HEK293 (cell line): ENCODE results near the gene C8G.

Experiments
- CTCF ChIA-PET: fragments of 350-600 bp; formaldehyde crosslinking; extraction: SDS; loops from one replicate; lab custom pipeline; 2021; ENCODE audit warnings: antibody characterized with exemption; lab: Yijun Ruan, JAX
- POLR2A ChIA-PET: fragments of 300-600 bp; formaldehyde crosslinking; extraction: SDS; loops from one replicate; lab custom pipeline; 2020; ENCODE audit warnings: antibody characterized with exemption, inconsistent platforms; lab: Yijun Ruan, JAX
- H3K27ac ChIP-seq: fragments of 200-500 bp; sonication (Bioruptor generic); 2 replicates; pipeline ENCODE4 v1.5.1; 2014; ENCODE audit warnings: low read depth, low read length, control low read depth, inconsistent platforms; ENCODE audit errors: extremely low read depth
- H3K36me3 ChIP-seq, 2 experiments: fragments of 200-500 bp in 1 of 2; sonication (Bioruptor generic) in 1 of 2; 1 replicate in 1 of 2; 2 replicates in 1 of 2; pipeline ENCODE4 v1.5.1; 2014 to 2017; ENCODE audit warnings: inconsistent platforms in 2 of 2, low read length in 2 of 2; ENCODE audit not compliant: control insufficient read depth in 2 of 2, insufficient read depth in 1 of 2
- H3K4me1 ChIP-seq: fragments of 200-500 bp; sonication (Bioruptor generic); 2 replicates; pipeline ENCODE4 v1.5.1; 2014; ENCODE audit warnings: mild to moderate bottlenecking, low read length, inconsistent platforms; ENCODE audit not compliant: control insufficient read depth, insufficient read depth
- H3K4me3 ChIP-seq: 2 replicates; pipeline ENCODE4 v1.5.1; 2011; ENCODE audit warnings: low read depth, mild to moderate bottlenecking, control low read depth, low read length, moderate library complexity
- H3K9me3 ChIP-seq: fragments of 200-500 bp; sonication (Bioruptor generic); 2 replicates; pipeline ENCODE4 v1.5.1; 2014; ENCODE audit warnings: low read depth, low read length, inconsistent platforms; ENCODE audit not compliant: control insufficient read depth, insufficient read depth
- BCL11A ChIP-seq: fragments of 450-650 bp; formaldehyde crosslinking; IDR thresholded peaks from 2 replicates; pipeline ENCODE4 v1.5.1; 2016; ENCODE audit warnings: low read depth, missing biosample characterization, missing genetic modification characterization
- BCL11B ChIP-seq: fragments of 450-650 bp; formaldehyde crosslinking; IDR thresholded peaks from 2 replicates; pipeline ENCODE4 v1.5.1; 2016; ENCODE audit warnings: low read depth, missing biosample characterization, missing genetic modification characterization
- ZBTB7A ChIP-seq: fragments of 450-650 bp; formaldehyde crosslinking; IDR thresholded peaks from 2 replicates; pipeline ENCODE4 v1.5.1; 2016; ENCODE audit warnings: low read depth, missing biosample characterization, missing genetic modification characterization
- ZFHX2 ChIP-seq: fragments of 450-650 bp; formaldehyde crosslinking; conservative IDR thresholded peaks from 2 replicates; pipeline ENCODE4 v1.5.1; 2016; ENCODE audit warnings: missing biosample characterization, missing genetic modification characterization
- ZNF2 ChIP-seq: fragments of 450-650 bp; formaldehyde crosslinking; IDR thresholded peaks from 2 replicates; pipeline ENCODE4 v1.5.1; 2016; ENCODE audit warnings: missing biosample characterization, missing genetic modification characterization
- ZNF248 ChIP-seq: fragments of 450-650 bp; formaldehyde crosslinking; IDR thresholded peaks from 2 replicates; pipeline ENCODE4 v1.5.1; 2017; ENCODE audit warnings: missing biosample characterization, missing genetic modification characterization
- ZNF350 ChIP-seq: fragments of 450-650 bp; formaldehyde crosslinking; IDR thresholded peaks from 2 replicates; pipeline ENCODE4 v1.5.0; 2017; ENCODE audit warnings: missing biosample characterization, mild to moderate bottlenecking, missing genetic modification characterization
- ZNF510 ChIP-seq: fragments of 450-650 bp; formaldehyde crosslinking; IDR thresholded peaks from 2 replicates; pipeline ENCODE4 v1.5.1; 2018; ENCODE audit warnings: mild to moderate bottlenecking, missing genetic modification characterization, missing biosample characterization; ENCODE audit not compliant: insufficient replicate concordance
- ZNF600 ChIP-seq: fragments of 450-650 bp; formaldehyde crosslinking; IDR thresholded peaks from 2 replicates; pipeline ENCODE4 v1.5.1; 2016; ENCODE audit warnings: missing biosample characterization, missing genetic modification characterization
- ZNF626 ChIP-seq: fragments of 450-650 bp; sonication (Bioruptor Pico); formaldehyde crosslinking; IDR thresholded peaks from 2 replicates; pipeline ENCODE4 v1.5.1; 2018; ENCODE audit warnings: missing biosample characterization, missing genetic modification characterization, inconsistent platforms
- ZNF791 ChIP-seq: fragments of 450-650 bp; formaldehyde crosslinking; IDR thresholded peaks from 2 replicates; pipeline ENCODE4 v1.5.1; 2016; ENCODE audit warnings: missing biosample characterization, missing genetic modification characterization
- ZSCAN30 ChIP-seq: fragments of 450-650 bp; IDR thresholded peaks from 2 replicates; pipeline ENCODE4 v1.5.1; 2018; ENCODE audit warnings: missing biosample characterization, mild to moderate bottlenecking, missing genetic modification characterization, moderate library complexity
- TF ChIP-seq, protein P1 (sequence below): fragments of 450-650 bp; formaldehyde crosslinking; IDR thresholded peaks from 2 replicates; pipeline ENCODE4 v1.5.1; 2017; ENCODE audit warnings: missing biosample characterization, missing genetic modification characterization
- TF ChIP-seq, protein P2 (sequence below): fragments of 450-650 bp; formaldehyde crosslinking; IDR thresholded peaks from 2 replicates; pipeline ENCODE4 v1.5.1; 2017; ENCODE audit warnings: missing biosample characterization, missing genetic modification characterization
- TF ChIP-seq, protein P3 (sequence below): fragments of 450-650 bp; formaldehyde crosslinking; IDR thresholded peaks from 2 replicates; pipeline ENCODE4 v1.5.1; 2016; ENCODE audit warnings: missing biosample characterization, missing genetic modification characterization
- TF ChIP-seq, protein P4 (sequence below): fragments of 450-650 bp; formaldehyde crosslinking; IDR thresholded peaks from 2 replicates; pipeline ENCODE4 v1.5.1; 2016; ENCODE audit warnings: missing biosample characterization, missing genetic modification characterization
- TF ChIP-seq, protein P5 (sequence below): fragments of 450-650 bp; formaldehyde crosslinking; IDR thresholded peaks from 2 replicates; pipeline ENCODE4 v1.5.1; 2016; ENCODE audit warnings: missing biosample characterization, missing genetic modification characterization

Gene C8G

DNA sequence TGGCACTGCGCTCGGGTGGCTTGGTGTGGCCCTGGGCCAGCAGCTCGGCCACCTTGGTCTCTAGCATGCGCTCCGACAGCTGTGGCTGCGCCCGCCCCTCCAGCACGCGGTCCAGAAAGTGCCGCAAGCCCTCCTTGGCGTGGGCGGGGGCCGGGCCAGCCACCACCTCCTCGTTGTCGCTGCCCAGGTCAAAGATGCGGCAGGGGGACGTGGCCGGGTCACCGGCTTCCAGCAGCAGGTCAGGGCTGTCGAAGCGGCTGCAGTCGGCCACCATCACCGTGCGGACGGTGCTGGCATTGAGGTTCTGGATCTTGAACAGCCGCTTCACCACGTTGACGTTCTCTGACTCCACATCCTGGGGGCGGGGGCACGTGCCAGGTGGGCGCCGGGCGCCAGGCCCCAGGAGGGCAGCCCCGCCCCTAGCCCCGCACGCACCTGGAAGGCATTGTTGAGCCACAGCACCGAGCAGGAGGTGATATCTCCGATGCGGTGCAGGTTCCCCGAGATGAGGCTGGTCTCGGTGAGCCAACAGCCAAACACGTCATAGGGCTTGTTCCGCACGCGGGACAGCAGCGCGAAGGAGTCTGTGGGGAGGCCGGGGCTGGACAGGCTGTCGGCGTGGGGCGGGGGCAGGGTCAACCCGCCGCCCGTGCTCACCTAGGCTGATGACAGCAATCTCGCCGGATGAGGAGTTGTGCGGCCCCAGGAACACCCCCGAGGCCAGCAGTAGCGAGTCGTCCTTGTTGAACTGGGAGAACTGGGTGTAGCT lies 2.7 kb upstream of the C8G start:
- Histone ChIP-seq H3K9me3 (no peaks in the 10 kb centered on the region), H3K4me1 (no peaks in the 10 kb centered on the region), H3K4me3 (no peak overlapping the region), H3K36me3 (peaks cover 0 to 52% of the 10 kb centered on the region in 2 experiments; a peak in 1 of 3 replicates), H3K27ac (no peak overlapping the region)
- POLR2A ChIA-PET, result interaction anchor here (0.6 kb wide), 2 partner anchors 12 to 48 kb away, joined by 3 to 7 read pairs; no protein-coding TSS in a partner anchor
- TF ChIP-seq ZNF626 (no peak), ZNF2 (tag by site-specific recombination) (0 out of 2 replicates have a peak, but pooled peaks have one; percentile 21), ZNF600 (peak; percentile 66; the same call in 1 of the 2 replicates), BCL11A (peak; percentile 63; the same call in 1 of the 2 replicates)
- TF ChIP-seq, protein P1, sequence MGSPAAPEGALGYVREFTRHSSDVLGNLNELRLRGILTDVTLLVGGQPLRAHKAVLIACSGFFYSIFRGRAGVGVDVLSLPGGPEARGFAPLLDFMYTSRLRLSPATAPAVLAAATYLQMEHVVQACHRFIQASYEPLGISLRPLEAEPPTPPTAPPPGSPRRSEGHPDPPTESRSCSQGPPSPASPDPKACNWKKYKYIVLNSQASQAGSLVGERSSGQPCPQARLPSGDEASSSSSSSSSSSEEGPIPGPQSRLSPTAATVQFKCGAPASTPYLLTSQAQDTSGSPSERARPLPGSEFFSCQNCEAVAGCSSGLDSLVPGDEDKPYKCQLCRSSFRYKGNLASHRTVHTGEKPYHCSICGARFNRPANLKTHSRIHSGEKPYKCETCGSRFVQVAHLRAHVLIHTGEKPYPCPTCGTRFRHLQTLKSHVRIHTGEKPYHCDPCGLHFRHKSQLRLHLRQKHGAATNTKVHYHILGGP (tag by site-specific recombination), result no peak
- TF ChIP-seq, protein P2, sequence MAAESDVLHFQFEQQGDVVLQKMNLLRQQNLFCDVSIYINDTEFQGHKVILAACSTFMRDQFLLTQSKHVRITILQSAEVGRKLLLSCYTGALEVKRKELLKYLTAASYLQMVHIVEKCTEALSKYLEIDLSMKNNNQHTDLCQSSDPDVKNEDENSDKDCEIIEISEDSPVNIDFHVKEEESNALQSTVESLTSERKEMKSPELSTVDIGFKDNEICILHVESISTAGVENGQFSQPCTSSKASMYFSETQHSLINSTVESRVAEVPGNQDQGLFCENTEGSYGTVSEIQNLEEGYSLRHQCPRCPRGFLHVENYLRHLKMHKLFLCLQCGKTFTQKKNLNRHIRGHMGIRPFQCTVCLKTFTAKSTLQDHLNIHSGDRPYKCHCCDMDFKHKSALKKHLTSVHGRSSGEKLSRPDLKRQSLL (tag by site-specific recombination), result 0 out of 2 replicates have a peak, but pooled peaks have one; percentile 27
- TF ChIP-seq, protein P3, sequence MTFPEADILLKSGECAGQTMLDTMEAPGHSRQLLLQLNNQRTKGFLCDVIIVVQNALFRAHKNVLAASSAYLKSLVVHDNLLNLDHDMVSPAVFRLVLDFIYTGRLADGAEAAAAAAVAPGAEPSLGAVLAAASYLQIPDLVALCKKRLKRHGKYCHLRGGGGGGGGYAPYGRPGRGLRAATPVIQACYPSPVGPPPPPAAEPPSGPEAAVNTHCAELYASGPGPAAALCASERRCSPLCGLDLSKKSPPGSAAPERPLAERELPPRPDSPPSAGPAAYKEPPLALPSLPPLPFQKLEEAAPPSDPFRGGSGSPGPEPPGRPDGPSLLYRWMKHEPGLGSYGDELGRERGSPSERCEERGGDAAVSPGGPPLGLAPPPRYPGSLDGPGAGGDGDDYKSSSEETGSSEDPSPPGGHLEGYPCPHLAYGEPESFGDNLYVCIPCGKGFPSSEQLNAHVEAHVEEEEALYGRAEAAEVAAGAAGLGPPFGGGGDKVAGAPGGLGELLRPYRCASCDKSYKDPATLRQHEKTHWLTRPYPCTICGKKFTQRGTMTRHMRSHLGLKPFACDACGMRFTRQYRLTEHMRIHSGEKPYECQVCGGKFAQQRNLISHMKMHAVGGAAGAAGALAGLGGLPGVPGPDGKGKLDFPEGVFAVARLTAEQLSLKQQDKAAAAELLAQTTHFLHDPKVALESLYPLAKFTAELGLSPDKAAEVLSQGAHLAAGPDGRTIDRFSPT, result peak; percentile 50; the same call in 1 of the 2 replicates
- CTCF ChIA-PET, result interaction anchor here (0.7 kb wide), 1 partner anchor 10 kb away, joined by 3 read pairs; no protein-coding TSS in a partner anchor

DNA sequence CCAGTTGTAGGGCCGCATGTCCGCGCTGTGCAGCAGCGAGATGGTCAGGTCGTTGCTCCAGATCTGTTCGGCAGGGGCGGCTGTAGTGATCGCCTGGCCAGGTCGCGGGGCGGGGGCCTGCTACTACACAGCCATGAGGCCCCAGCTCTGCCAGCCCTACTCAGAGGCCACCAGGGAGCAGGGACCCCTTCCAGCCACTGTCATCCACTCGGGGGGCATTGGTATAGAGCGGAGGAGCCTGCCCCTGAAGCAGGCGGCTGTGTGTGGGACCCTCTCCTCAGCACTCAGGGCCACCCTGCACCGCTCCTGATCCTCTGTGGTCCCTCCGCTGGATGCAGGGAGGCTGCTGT lies 2.2 kb upstream of the C8G start:
- H3K4me1 ChIP-seq, result no peaks in the 10 kb centered on the region
- POLR2A ChIA-PET, result interaction anchor here (0.6 kb wide), 1 partner anchor 49 kb away, joined by 7 read pairs; no protein-coding TSS in a partner anchor
- H3K4me3 ChIP-seq, result no peak overlapping the region
- peaks cover 0 to 46% of the 10 kb centered on the region in 2 experiments; a peak in 1 of 3 replicates for H3K36me3 ChIP-seq
- no peaks in the 10 kb centered on the region for H3K9me3 ChIP-seq
- H3K27ac ChIP-seq, result no peak overlapping the region; the same call in 1 of the 2 replicates
- CTCF ChIA-PET, result no interaction called here
- no peak for TF ChIP-seq BCL11B
- TF ChIP-seq, protein P4, sequence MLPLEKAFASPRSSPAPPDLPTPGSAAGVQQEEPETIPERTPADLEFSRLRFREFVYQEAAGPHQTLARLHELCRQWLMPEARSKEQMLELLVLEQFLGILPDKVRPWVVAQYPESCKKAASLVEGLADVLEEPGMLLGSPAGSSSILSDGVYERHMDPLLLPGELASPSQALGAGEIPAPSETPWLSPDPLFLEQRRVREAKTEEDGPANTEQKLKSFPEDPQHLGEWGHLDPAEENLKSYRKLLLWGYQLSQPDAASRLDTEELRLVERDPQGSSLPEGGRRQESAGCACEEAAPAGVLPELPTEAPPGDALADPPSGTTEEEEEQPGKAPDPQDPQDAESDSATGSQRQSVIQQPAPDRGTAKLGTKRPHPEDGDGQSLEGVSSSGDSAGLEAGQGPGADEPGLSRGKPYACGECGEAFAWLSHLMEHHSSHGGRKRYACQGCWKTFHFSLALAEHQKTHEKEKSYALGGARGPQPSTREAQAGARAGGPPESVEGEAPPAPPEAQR (tag by site-specific recombination), result no peak

DNA sequence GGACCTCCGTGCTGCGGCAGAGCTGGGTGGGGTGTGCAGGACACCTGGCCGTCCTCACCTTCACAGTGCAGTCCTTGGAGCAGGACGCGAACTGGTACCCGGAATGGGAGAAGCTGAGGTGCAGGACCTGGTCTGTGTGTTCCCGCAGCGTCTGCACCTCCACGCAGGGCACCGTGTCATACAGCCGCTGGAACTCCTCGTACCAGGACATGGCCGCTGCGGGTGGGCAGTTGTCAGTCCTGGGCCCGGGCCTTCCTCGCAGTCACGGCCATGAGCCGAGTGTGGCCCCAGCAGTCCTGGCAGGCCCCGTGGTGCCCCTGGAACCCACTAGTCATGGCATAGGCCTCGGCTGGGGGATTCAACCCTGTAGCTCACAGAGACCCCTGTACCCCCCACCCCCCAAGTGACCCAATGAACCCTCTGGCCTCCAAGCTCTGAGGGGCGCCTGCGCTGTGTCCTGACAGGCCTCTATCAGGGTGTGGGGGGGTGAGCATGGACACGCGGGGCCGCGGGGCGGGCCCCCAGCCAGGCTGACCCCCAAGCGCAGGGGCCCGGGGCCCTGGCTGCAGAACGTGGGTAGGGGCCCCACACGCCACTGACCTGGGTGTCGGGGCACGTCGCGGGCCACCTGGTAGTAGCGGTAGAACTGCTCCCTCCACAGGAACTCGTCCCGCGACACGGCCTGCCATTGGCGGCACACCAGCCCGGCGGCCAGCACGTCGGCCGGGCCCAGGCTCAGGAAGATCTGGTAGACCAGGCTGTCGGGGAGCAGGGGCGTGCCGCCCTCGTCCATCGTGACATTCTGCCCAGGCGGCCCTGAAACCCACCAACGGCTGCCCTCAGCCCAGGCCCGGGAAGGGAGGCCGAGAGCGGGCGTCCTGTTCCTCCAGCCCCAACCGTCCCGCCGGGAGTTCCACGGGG lies 1.5 kb upstream of the C8G start:
- CTCF ChIA-PET, result interaction anchor here (0.6 to 5.7 kb wide), 9 partner anchors 8 to 264 kb away, joined by 3 to 119 read pairs (median 3); no protein-coding TSS in a partner anchor
- H3K9me3 ChIP-seq, result no peaks in the 10 kb centered on the region
- POLR2A ChIA-PET, result interaction anchor here (0.6 kb wide), 1 partner anchor 1165 kb away, joined by 3 read pairs; no protein-coding TSS in a partner anchor
- no peaks in the 10 kb centered on the region for H3K4me1 ChIP-seq
- H3K4me3 ChIP-seq, result peak overlapping the region; percentile 51
- peaks cover 0 to 45% of the 10 kb centered on the region in 2 experiments; a peak in 1 of 3 replicates for H3K36me3 ChIP-seq
- H3K27ac ChIP-seq, result peak overlapping the region; percentile 90
- TF ChIP-seq ZNF350 (no peak), ZBTB7A (tag by site-specific recombination) (peak; percentile 75; the same call in 1 of the 2 replicates), ZNF510 (tag by site-specific recombination) (no peak), ZNF791 (tag by site-specific recombination) (no peak), ZFHX2 (tag by site-specific recombination) (no peak), ZSCAN30 (tag by site-specific recombination) (no peak), ZNF248 (tag by site-specific recombination) (no peak)
- TF ChIP-seq, protein P1 (tag by site-specific recombination), result no peak
- TF ChIP-seq, protein P5, sequence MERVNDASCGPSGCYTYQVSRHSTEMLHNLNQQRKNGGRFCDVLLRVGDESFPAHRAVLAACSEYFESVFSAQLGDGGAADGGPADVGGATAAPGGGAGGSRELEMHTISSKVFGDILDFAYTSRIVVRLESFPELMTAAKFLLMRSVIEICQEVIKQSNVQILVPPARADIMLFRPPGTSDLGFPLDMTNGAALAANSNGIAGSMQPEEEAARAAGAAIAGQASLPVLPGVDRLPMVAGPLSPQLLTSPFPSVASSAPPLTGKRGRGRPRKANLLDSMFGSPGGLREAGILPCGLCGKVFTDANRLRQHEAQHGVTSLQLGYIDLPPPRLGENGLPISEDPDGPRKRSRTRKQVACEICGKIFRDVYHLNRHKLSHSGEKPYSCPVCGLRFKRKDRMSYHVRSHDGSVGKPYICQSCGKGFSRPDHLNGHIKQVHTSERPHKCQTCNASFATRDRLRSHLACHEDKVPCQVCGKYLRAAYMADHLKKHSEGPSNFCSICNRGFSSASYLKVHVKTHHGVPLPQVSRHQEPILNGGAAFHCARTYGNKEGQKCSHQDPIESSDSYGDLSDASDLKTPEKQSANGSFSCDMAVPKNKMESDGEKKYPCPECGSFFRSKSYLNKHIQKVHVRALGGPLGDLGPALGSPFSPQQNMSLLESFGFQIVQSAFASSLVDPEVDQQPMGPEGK, result peak; percentile 79
